ENCODE measurements around the gene WDFY3. TPM values are rescaled to one million over a fixed set of nuclear protein-coding genes. Genes with fewer than 3 reads are reported as not detected.

Gene WDFY3
- total and polyA plus RNA-seq, 2 of the 4 experiments (the other 2 are of a cell fraction): 12.5 to 58.1 TPM

DNA sequence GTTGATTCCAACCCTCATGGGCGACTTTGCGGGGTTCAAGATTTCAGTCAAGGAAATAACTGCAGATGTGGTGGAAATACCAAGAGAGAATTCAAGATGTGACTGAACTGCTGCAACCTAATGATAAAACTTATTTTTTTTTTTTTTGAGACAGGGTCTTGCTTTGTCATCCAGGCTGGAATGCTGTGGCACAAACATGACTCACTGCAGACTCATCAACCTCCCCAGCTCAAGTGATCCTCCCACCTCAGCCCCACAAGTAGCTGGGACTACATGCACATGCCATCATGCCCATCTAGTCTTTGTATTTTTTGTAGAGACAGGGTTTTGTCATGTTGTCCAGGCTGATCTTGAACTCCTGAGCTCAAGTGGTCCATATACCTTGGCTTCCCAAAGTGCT lies 19.5 kb upstream of the WDFY3 start:
- H3K27ac ChIP-seq (ENCODE audit: insufficient read depth, low read length): no peak overlapping the region
- peak; percentile 40; the same call in 1 of the 2 replicates for ATAC-seq (ENCODE audit: low read depth)

More for the DNA sequence above, 19.5 kb upstream of the WDFY3 start:
- Histone ChIP-seq H3K36me3 (ENCODE audit: control insufficient read depth, insufficient read depth, low read length) (no peaks in the 10 kb centered on the region), H3K27me3 (ENCODE audit: control insufficient read depth, insufficient read depth, low read length) (no peaks in the 10 kb centered on the region), H2BK20ac (ENCODE audit: low read depth, low read length) (no peak overlapping the region), H2BK5ac (ENCODE audit: low read depth, low read length, poor library complexity, severe bottlenecking) (peak overlapping the region; percentile 45), H3K4me2 (ENCODE audit: low read depth, low read length) (no peak overlapping the region), H4K20me1 (ENCODE audit: insufficient read depth, low read length) (no peaks in the 10 kb centered on the region), H3K9me3 (ENCODE audit: control insufficient read depth, insufficient read depth, low read length) (peaks cover 2% of the 10 kb centered on the region; the same call in 1 of the 2 replicates), H2AK9ac (replicated peaks; ENCODE audit: low read depth, low read length, poor library complexity) (no peak overlapping the region), H3K9ac (ENCODE audit: low read depth, low read length) (no peak overlapping the region), H3K56ac (ENCODE audit: extremely low read depth, insufficient read depth, low read length) (no peak overlapping the region), H2BK15ac (ENCODE audit: low read depth, low read length) (no peak overlapping the region), H4K5ac (ENCODE audit: low read depth, low read length) (no peak overlapping the region), H2AFZ (replicated peaks; ENCODE audit: low read length, poor library complexity) (no peak overlapping the region), H4K8ac (ENCODE audit: low read depth in 2 of 2, low read length in 2 of 2) (no peak overlapping the region), H3K4ac (ENCODE audit: low read depth, low read length) (no peak overlapping the region), H3K4me3 (ENCODE audit: insufficient read depth, low read depth, low read length) (no peak overlapping the region), H3K23ac (ENCODE audit: low read depth, low read length) (no peak overlapping the region), H2BK120ac (ENCODE audit: low read depth, low read length) (0 out of 2 replicates have a peak overlapping the region, but pooled peaks have one; percentile 14), H2AK5ac (ENCODE audit: low read depth, low read length) (no peak overlapping the region), H4K91ac (ENCODE audit: insufficient read depth, low read depth, low read length) (no peak overlapping the region), H3K14ac (replicated peaks; ENCODE audit: low read depth, low read length) (no peak overlapping the region), H3K79me1 (ENCODE audit: low read depth in 1 of 2, low read length in 2 of 2) (no peaks in the 10 kb centered on the region), H3K4me1 (ENCODE audit: control insufficient read depth, insufficient read depth, low read length) (peaks cover 2% of the 10 kb centered on the region; the same call in 1 of the 2 replicates), H3K18ac (ENCODE audit: low read depth, low read length) (no peak overlapping the region), H3K9me1 (ENCODE audit: insufficient read depth, low read length) (no peaks in the 10 kb centered on the region)
- TF ChIP-seq FOS (IDR thresholded peaks at IDR 0.05; ENCODE audit: low read depth, low read length): no peak; the same call in 1 of the 2 replicates
- TF ChIP-seq, protein P1, sequence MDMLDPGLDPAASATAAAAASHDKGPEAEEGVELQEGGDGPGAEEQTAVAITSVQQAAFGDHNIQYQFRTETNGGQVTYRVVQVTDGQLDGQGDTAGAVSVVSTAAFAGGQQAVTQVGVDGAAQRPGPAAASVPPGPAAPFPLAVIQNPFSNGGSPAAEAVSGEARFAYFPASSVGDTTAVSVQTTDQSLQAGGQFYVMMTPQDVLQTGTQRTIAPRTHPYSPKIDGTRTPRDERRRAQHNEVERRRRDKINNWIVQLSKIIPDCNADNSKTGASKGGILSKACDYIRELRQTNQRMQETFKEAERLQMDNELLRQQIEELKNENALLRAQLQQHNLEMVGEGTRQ (IDR thresholded peaks at IDR 0.05; ENCODE audit: low read depth, low read length): no peak
- no peak for TF ChIP-seq MAZ (IDR thresholded peaks at IDR 0.05; ENCODE audit: borderline replicate concordance, low read depth, low read length)
- no peak for TF ChIP-seq CHD1 (IDR thresholded peaks at IDR 0.05; ENCODE audit: low read depth, low read length)
- TF ChIP-seq BHLHE40 (IDR thresholded peaks at IDR 0.05; ENCODE audit: low read depth, low read length): 0 out of 2 replicates have a peak, but pooled peaks have one; percentile 6
- TF ChIP-seq RFX5 (IDR thresholded peaks at IDR 0.05; ENCODE audit: low read depth, low read length): no peak
- no peak for TF ChIP-seq RAD21 (IDR thresholded peaks at IDR 0.05; ENCODE audit: low read length)
- TF ChIP-seq NFE2L2 (IDR thresholded peaks at IDR 0.05; ENCODE audit: low read depth, low read length): no peak
- TF ChIP-seq MXI1 (IDR thresholded peaks at IDR 0.05; ENCODE audit: borderline replicate concordance, low read depth, low read length): no peak
- in situ Hi-C loops (cut with MboI; ENCODE audit: low sequenced_read_pairs) (no loop called here), intact Hi-C loops (cut with micrococcal nuclease) (no loop called here), dilution Hi-C loops (cut with HindIII; ENCODE audit: low sequenced_read_pairs, unreplicated experiment) (no loop called here)
- CTCF ChIA-PET: interaction anchor here (0.6 kb wide), 1 partner anchor 218 kb away, joined by 4 read pairs; no protein-coding TSS in a partner anchor
- no TSS peak for BruUV-seq (replicated peaks)
- DNase-seq: peak; percentile 78
- no CpG with 5 or more reads among the region's 2 CpGs for WGBS, 2 experiments (ENCODE audit: extremely low coverage in 2 of 2, insufficient read length in 1 of 2)
- POLR2A ChIA-PET (ENCODE audit: unreplicated experiment): no interaction called here
